ENCODE measurements around the gene SCYGR8. TPM values are rescaled to one million over a fixed set of nuclear protein-coding genes. Genes with fewer than 3 reads are reported as not detected.

The SCYGR8 gene
- polyA plus RNA-seq, 3 donors: not detected

DNA sequence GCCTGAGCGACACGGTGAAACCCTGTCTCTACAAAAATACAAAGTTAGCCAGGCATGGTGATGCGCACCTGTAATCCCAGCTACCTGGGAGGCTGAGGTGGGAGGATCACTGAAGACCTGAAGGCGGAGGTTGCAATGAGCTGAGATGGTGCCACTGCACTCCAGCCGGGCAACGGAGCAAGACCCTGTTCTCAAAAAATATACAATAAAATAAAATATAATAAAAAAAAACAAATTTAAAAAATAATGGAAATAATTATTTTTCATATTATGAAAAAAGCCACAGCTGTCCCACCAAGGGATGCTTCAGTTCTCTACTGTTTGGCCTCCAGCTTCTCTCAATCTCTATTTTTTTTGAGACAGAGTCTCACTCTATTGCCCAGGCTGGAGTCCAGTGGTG is 38.3 kb upstream of the SCYGR8 start:
- Histone ChIP-seq H4K20me1 (ENCODE audit: insufficient read depth, low read length) (no peaks in the 10 kb centered on the region), H3K36me3 (replicated peaks in 1 of 2; ENCODE audit: control insufficient read depth in 1 of 2, insufficient read depth in 2 of 2, low read length in 2 of 2) (no peaks in the 10 kb centered on the region), H2AFZ (ENCODE audit: insufficient read depth, low read depth, low read length, poor library complexity, severe bottlenecking) (no peak overlapping the region), H3K4me2 (replicated peaks; ENCODE audit: extremely low read depth, low read length, poor library complexity, severe bottlenecking) (no peak overlapping the region), H3K9ac (ENCODE audit: insufficient read depth, low read length, poor library complexity, severe bottlenecking) (no peak overlapping the region), H3K4me3 (replicated peaks in 1 of 3; ENCODE audit: low read depth in 2 of 3, low read length in 3 of 3) (no peak overlapping the region), H3K79me2 (ENCODE audit: insufficient read depth, low read length) (no peaks in the 10 kb centered on the region), H3K27ac (ENCODE audit: low read depth in 1 of 2, low read length in 2 of 2) (no peak overlapping the region), H3K27me3 (ENCODE audit: control insufficient read depth in 2 of 2, insufficient read depth in 2 of 2, low read length in 2 of 2) (no peaks in the 10 kb centered on the region), H3K9me3 (replicated peaks in 1 of 2; ENCODE audit: control insufficient read depth in 1 of 2, insufficient read depth in 1 of 2, low read length in 2 of 2) (no peaks in the 10 kb centered on the region), H3K4me1 (ENCODE audit: control insufficient read depth in 1 of 2, insufficient read depth in 2 of 2, low read length in 2 of 2) (no peaks in the 10 kb centered on the region)
- Mint-ChIP-seq H3K27ac (no peak overlapping the region), H3K4me3 (no peak overlapping the region), H3K27me3 (ENCODE audit: low read depth in 3 of 3) (peaks cover 2 to 6% (median 4%) of the 10 kb centered on the region in 3 donors), H3K36me3 (no peaks in the 10 kb centered on the region), H3K4me1 (no peaks in the 10 kb centered on the region), H3K9me3 (peaks cover 0 to 2% (median 0%) of the 10 kb centered on the region in 7 donors)
- intact Hi-C loops (cut with micrococcal nuclease): no loop called here
- TF ChIP-seq, protein P1, sequence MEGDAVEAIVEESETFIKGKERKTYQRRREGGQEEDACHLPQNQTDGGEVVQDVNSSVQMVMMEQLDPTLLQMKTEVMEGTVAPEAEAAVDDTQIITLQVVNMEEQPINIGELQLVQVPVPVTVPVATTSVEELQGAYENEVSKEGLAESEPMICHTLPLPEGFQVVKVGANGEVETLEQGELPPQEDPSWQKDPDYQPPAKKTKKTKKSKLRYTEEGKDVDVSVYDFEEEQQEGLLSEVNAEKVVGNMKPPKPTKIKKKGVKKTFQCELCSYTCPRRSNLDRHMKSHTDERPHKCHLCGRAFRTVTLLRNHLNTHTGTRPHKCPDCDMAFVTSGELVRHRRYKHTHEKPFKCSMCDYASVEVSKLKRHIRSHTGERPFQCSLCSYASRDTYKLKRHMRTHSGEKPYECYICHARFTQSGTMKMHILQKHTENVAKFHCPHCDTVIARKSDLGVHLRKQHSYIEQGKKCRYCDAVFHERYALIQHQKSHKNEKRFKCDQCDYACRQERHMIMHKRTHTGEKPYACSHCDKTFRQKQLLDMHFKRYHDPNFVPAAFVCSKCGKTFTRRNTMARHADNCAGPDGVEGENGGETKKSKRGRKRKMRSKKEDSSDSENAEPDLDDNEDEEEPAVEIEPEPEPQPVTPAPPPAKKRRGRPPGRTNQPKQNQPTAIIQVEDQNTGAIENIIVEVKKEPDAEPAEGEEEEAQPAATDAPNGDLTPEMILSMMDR (IDR thresholded peaks at IDR 0.05): no peak
- no peak for DNase-seq
- 67% methylated on average over 3 of the region's 6 CpGs for whole genome bisulfite sequencing (ENCODE audit: insufficient coverage)

DNA sequence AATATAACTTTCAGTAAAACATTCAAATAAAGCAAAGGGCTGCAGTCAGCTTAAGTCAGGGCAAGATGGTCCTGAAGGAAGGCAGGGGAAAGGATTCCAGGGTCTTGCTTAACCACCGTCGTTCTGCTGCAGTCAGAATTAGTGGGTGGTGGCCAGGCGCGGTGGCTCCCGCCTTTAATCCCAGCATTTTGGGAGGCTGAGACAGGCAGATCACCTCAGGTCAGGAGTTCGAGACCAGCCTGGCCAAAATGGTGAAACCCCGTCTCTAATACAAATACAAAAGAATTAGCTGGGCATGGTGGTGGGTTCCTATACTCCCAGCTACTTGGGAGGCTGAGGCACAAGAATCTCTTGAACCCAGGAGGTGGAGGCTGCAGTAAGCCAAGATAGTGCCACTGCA is 34.7 kb upstream of the SCYGR8 start:
- no peaks in the 10 kb centered on the region for H3K36me3 ChIP-seq (replicated peaks in 1 of 2; ENCODE audit: control insufficient read depth in 1 of 2, insufficient read depth in 2 of 2, low read length in 2 of 2)
- no peak overlapping the region for H3K27ac ChIP-seq (ENCODE audit: low read depth in 1 of 2, low read length in 2 of 2)
- TF ChIP-seq, protein P1 (IDR thresholded peaks at IDR 0.05): no peak
- H3K36me3 Mint-ChIP-seq: no peaks in the 10 kb centered on the region
- DNase-seq: no peak
- H3K9me3 Mint-ChIP-seq: no peaks in the 10 kb centered on the region
- no peaks in the 10 kb centered on the region for H3K4me1 Mint-ChIP-seq
- H3K4me3 ChIP-seq (replicated peaks in 1 of 3; ENCODE audit: low read depth in 2 of 3, low read length in 3 of 3): no peak overlapping the region
- no peak overlapping the region for H3K4me2 ChIP-seq (replicated peaks; ENCODE audit: extremely low read depth, low read length, poor library complexity, severe bottlenecking)
- intact Hi-C loops (cut with micrococcal nuclease): no loop called here
- no peak overlapping the region for H3K9ac ChIP-seq (ENCODE audit: insufficient read depth, low read length, poor library complexity, severe bottlenecking)
- 95% methylated on average over 5 of the region's 7 CpGs for WGBS (ENCODE audit: insufficient coverage)
- no peaks in the 10 kb centered on the region for H3K27me3 ChIP-seq (ENCODE audit: control insufficient read depth in 2 of 2, insufficient read depth in 2 of 2, low read length in 2 of 2)
- H3K4me1 ChIP-seq (ENCODE audit: control insufficient read depth in 1 of 2, insufficient read depth in 2 of 2, low read length in 2 of 2): no peaks in the 10 kb centered on the region
- H3K27ac Mint-ChIP-seq: no peak overlapping the region
- no peaks in the 10 kb centered on the region for H4K20me1 ChIP-seq (ENCODE audit: insufficient read depth, low read length)
- H2AFZ ChIP-seq (ENCODE audit: insufficient read depth, low read depth, low read length, poor library complexity, severe bottlenecking): no peak overlapping the region
- peaks cover 4 to 13% (median 5%) of the 10 kb centered on the region in 3 donors for H3K27me3 Mint-ChIP-seq (ENCODE audit: low read depth in 3 of 3)
- H3K79me2 ChIP-seq (ENCODE audit: insufficient read depth, low read length): no peaks in the 10 kb centered on the region
- no peak overlapping the region for H3K4me3 Mint-ChIP-seq
- no peaks in the 10 kb centered on the region for H3K9me3 ChIP-seq (replicated peaks in 1 of 2; ENCODE audit: control insufficient read depth in 1 of 2, insufficient read depth in 1 of 2, low read length in 2 of 2)

Data from CD14-positive monocyte (primary cell).